VCaP (cell line): ENCODE data around the gene SMCHD1.
"Not testable (repeated sequence)": the region's sequence is repeated elsewhere in the genome, so short reads cannot be mapped to it uniquely, and the experiment has no call there.

ENCODE experiments used
- H3K27ac ChIP-seq: fragments of 450-650 bp; 2 replicates; pipeline ENCODE4 v1.5.1; 2017
- CTCF ChIP-seq: fragments of 450-650 bp; conservative IDR thresholded peaks from 2 replicates; pipeline ENCODE4 v1.5.1; 2017; ENCODE audit warnings: mild to moderate bottlenecking, moderate library complexity

SMCHD1 gene

GRCh38 chr18:2719040-2719439, 63.5 kb downstream of the SMCHD1 start:
- no peak for TF ChIP-seq CTCF
- no peak overlapping the region for H3K27ac ChIP-seq

- TF ChIP-seq CTCF, result no peak
- H3K27ac ChIP-seq, result peak overlapping the region; percentile 35
Measured at GRCh38 chr18:2723207-2723606, 67.7 kb downstream of the SMCHD1 start.

GRCh38 chr18:2729757-2730156, 74.2 kb downstream of the SMCHD1 start:
- no peak overlapping the region for H3K27ac ChIP-seq
- no peak for TF ChIP-seq CTCF

DNA sequence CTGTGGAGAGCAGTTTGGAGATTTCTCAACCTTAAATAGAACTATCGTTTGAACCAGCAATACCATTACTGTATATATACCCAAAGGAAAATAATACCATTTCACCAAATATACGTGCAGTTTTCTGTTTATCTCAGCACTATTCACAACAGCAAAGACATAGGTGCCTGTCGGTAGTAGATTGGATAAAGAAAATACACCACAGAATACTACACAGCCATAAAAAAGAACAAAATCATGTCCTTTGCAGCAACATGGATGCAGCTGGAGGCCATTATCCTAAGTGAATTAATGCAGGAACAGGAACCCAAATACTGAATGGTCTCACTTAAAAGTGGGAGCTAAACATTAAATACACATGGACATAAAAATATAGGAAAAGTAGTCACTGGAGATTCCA, 81.3 kb downstream of the SMCHD1 start:
- TF ChIP-seq CTCF, result no peak
- no peak overlapping the region for H3K27ac ChIP-seq

DNA sequence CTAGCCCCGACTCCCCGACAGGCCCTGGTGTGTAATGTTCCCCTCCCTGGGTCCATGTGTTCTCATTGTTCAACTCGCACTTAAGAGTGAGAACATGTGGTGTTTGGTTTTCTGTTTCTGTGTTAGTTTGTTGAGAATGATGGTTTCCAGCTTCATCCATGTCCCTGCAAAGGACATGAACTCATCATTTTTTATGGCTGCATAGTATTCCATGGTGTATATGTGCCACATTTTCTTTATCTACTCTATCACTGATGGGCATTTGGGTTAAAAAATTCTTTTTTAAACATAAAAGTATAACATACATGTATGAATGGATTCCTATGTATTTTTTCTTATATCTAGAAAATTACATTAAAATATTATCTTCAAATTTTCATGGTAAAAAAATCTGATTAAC, 84.6 kb downstream of the SMCHD1 start:
- H3K27ac ChIP-seq, result not testable (repeated sequence)

DNA sequence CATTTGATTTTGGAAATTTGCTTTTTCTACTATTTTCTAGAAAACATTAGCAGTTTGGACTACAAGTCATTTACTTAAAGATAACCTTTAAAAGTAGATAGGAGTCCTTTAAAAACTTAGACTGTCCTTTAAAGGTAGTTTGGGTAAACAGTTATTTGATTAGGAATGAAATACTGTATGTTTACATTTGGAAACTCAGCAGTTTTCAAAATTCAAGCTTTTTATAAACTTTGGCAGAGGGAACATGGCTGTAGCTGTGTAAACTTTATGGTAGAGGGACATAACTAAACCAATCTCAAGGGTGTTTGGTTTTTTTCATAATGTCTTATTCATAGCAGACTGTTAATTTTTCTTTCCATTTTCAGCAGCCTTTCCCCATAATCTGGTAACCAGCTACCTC, 90.7 kb downstream of the SMCHD1 start:
- H3K27ac ChIP-seq, result no peak overlapping the region
- no peak for TF ChIP-seq CTCF

- peak overlapping the region; percentile 88 for H3K27ac ChIP-seq
- no peak for TF ChIP-seq CTCF
Measured at GRCh38 chr18:2758309-2758708, 102.8 kb downstream of the SMCHD1 start.

DNA sequence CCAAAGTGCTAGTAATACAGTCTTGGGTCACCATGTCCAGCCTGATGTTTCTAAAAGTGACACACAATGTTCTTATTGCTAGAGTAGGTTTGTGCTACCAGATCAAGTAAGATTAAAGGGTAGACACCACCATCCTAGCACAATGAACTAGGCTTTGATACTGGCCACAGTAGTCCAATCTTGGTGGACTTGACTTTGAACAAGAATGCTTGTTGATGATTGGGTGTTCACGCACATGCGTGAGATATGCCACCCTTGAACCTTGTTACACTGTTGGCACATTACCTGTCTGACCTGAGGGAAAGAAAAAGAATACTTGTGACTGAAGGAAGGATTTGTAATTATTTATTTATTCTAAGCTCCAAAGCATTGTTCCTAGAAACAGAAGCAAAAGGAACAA, 119.1 kb downstream of the SMCHD1 start:
- H3K27ac ChIP-seq, result no peak overlapping the region
- no peak for TF ChIP-seq CTCF
